Hepatocyte (in vitro differentiated cells): ENCODE data around the gene HEATR5B.

Source experiments
- EZH2phosphoT487 ChIP-seq: fragments of 200-600 bp; sonication (generic); IDR thresholded peaks from one replicate; pipeline ENCODE4 v1.6.1; 2018; ENCODE audit warnings: antibody characterized with exemption, mild to moderate bottlenecking, low read depth, moderate library complexity; ENCODE audit not compliant: unreplicated experiment, severe bottlenecking
- TF ChIP-seq, protein P1 (sequence below): fragments of 200-600 bp; sonication (generic); IDR thresholded peaks from 2 replicates; pipeline ENCODE4 v1.5.1; 2016; ENCODE audit warnings: antibody characterized with exemption, mild to moderate bottlenecking; ENCODE audit not compliant: poor library complexity

DNA sequence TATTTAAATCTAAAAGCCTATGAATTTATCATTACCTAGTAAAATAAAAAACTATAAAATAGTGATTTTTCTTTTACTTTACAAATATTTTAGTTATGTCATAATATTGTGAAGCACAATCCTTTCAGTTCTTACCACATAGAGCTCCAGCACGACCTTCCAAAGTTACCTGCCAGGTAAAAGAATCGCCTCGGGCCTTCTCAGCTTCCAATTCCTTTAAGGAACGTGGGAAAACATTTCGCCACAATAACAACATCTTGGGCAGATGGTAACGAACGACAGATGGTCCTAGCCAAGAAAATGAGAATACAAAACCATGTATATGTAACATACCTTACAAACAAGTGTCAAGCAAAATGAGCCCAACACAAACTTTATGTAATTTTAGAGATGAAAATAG lies 23.7 kb downstream of the HEATR5B start:
- TF ChIP-seq EZH2phosphoT487: no peak
- TF ChIP-seq, protein P1, sequence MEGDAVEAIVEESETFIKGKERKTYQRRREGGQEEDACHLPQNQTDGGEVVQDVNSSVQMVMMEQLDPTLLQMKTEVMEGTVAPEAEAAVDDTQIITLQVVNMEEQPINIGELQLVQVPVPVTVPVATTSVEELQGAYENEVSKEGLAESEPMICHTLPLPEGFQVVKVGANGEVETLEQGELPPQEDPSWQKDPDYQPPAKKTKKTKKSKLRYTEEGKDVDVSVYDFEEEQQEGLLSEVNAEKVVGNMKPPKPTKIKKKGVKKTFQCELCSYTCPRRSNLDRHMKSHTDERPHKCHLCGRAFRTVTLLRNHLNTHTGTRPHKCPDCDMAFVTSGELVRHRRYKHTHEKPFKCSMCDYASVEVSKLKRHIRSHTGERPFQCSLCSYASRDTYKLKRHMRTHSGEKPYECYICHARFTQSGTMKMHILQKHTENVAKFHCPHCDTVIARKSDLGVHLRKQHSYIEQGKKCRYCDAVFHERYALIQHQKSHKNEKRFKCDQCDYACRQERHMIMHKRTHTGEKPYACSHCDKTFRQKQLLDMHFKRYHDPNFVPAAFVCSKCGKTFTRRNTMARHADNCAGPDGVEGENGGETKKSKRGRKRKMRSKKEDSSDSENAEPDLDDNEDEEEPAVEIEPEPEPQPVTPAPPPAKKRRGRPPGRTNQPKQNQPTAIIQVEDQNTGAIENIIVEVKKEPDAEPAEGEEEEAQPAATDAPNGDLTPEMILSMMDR: no peak
